GM12864 (cell line): ENCODE results near the gene ETFB.
A peak's percentile ranks its signal among the peaks of the same experiment; 100 is the strongest.

Experiments
- DNase-seq: peaks from one replicate; pipeline ENCODE4 v3.0.0-alpha.2; 2011; ENCODE audit warnings: low read depth
- H3K4me3 ChIP-seq: 2 replicates; pipeline ENCODE4 v1.5.1; 2011; ENCODE audit warnings: mild to moderate bottlenecking, low read depth, low read length, control low read depth
- TF ChIP-seq, protein P1 (sequence below): IDR thresholded peaks from 2 replicates; pipeline ENCODE4 v1.5.1; 2011; ENCODE audit warnings: low read depth, mild to moderate bottlenecking, moderate library complexity, low read length, control low read depth, inconsistent platforms; ENCODE audit errors: missing control alignments

Gene ETFB

DNA sequence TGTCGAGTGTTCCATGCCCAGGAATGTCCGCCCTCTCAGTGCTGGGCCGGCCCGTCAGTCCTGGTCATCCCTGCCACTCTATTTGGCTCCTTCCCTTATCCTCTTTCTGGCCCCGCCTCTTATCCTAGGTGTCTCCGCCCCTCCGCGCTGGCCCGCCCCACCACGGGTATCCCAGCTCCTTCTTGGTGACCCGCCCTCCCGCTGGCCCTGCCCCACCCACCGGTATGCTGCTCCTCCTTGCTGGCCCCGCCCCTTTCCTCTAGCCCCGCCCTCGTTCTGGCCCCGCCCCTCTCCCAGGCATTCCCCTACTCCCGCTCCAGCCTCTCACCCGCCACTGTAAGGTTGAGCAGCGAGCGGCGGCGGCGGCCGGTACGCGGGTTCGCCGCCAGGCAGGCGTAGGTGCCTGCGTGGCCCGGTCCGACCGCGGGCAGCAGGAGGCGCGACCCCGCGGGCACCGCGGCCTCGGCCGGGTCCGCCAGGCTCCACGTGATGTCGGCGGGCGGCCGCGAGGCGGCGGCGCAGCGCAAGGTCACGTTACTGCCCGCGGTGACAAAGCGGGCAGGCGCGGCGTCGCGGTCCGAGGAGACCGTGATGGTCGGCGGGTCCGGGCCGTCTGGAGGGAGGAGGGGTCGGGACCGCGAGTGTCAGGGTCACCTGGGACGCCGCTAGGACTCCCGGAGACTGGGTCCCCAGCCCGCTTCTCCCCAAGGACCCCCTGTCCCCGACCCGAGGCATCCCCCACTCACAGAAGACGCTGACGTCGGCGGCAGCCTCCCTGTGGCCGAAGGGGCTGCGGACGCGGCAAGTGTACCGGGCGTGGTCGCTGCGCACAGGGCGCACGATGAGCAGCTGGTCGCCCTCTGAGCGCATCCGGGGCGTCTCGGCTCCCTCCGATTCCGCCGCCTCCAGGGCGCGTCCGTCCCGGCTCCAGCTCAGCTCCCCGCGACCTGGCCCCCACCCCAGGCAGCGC, 26.2 kb downstream of the ETFB start:
- H3K4me3 ChIP-seq: peak overlapping the region; percentile 77
- TF ChIP-seq, protein P1, sequence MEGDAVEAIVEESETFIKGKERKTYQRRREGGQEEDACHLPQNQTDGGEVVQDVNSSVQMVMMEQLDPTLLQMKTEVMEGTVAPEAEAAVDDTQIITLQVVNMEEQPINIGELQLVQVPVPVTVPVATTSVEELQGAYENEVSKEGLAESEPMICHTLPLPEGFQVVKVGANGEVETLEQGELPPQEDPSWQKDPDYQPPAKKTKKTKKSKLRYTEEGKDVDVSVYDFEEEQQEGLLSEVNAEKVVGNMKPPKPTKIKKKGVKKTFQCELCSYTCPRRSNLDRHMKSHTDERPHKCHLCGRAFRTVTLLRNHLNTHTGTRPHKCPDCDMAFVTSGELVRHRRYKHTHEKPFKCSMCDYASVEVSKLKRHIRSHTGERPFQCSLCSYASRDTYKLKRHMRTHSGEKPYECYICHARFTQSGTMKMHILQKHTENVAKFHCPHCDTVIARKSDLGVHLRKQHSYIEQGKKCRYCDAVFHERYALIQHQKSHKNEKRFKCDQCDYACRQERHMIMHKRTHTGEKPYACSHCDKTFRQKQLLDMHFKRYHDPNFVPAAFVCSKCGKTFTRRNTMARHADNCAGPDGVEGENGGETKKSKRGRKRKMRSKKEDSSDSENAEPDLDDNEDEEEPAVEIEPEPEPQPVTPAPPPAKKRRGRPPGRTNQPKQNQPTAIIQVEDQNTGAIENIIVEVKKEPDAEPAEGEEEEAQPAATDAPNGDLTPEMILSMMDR: peak; percentile 38
- DNase-seq: peak; percentile 81

DNA sequence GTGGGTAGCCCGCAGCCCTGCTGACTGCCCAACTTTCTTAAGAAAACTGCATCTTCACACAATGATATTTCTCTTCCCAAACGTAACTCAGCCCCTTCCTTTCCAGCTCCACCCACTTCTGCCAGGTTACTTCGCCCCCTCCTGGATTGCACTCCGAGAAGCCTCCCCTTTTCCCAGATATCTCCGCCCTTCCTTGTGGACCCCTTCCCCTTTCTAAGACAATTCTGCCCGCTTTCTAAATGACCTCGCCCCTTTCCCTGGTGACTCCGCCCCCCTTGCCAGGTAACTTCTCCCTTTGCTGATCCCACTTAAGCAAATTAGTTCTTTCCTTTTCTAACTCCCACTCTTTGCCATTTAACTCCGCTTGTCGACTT, 26.9 kb downstream of the ETFB start:
- TF ChIP-seq, protein P1: no peak
- DNase-seq: no peak
- H3K4me3 ChIP-seq: peak overlapping the region; percentile 77

DNA sequence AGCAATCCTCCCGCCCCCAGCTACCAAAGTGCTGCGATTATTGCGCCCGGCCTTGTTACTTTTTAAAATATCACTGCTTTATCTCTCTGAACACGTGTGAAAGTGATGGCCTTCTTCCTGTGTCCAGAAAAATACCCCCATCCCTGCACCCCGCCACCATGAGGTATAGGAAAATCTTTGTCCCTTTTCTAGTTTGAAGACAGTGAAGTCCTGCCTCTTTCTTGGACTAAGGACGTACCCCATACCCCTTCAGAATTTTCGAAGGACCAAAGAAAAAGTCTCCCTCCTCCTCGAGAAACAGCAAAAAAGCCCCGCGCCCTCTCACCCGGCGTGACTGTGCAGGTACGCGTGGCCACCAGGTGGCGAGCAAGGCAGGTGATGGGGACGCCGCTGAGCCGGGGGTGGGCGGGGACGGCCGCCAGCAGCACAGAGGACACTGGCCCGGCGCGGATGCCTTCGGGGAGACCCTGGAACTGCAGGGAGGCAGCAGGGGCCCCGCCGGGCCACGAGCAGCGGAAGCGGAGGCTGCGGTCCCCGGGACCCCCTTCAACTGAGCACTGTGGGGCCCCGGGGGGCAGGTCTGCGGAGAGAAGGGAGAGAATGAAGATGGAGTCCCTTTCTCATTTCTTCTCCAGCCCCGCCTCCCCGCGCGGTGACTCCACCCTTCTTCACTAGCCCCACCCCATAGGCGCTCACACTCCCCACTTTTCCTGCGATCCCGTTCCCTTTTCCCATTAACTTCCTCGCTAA, 27.4 kb downstream of the ETFB start:
- TF ChIP-seq, protein P1: peak; percentile 80
- peak overlapping the region; percentile 77 for H3K4me3 ChIP-seq
- no peak for DNase-seq

DNA sequence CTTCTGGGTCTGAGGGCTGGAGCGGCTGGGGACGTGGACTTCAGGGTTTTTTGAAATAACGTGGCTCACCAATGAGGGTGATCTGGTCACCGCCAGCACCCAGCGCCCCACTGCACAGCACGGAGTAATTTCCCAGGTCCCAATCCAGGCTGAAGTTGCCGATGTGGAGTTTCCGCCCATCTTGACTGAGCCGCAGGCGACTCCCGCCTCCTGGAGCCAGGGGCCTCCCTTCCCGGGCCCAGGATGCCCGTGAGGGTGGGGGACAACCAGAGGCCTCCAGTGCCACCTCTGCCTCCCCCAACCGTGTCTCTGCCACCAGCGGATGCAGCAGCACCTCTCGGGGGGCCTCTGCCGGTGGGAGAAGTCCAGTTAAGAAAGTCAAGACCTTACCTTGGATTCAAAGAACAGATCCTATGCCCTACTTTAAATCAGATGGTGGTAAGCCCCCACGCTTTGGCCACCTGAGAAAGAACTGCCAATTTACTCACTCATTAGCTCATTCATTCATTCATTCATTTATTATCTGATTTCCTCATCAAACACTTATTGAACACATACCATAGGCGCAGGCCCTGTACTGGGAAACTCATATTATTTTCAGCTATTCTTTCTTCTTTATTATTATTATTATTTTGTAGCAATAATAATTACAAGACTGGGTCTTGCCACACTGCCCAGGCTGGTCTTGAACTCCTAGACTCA, 28.2 kb downstream of the ETFB start:
- no peak overlapping the region for H3K4me3 ChIP-seq
- no peak for DNase-seq
- TF ChIP-seq, protein P1: no peak

DNA sequence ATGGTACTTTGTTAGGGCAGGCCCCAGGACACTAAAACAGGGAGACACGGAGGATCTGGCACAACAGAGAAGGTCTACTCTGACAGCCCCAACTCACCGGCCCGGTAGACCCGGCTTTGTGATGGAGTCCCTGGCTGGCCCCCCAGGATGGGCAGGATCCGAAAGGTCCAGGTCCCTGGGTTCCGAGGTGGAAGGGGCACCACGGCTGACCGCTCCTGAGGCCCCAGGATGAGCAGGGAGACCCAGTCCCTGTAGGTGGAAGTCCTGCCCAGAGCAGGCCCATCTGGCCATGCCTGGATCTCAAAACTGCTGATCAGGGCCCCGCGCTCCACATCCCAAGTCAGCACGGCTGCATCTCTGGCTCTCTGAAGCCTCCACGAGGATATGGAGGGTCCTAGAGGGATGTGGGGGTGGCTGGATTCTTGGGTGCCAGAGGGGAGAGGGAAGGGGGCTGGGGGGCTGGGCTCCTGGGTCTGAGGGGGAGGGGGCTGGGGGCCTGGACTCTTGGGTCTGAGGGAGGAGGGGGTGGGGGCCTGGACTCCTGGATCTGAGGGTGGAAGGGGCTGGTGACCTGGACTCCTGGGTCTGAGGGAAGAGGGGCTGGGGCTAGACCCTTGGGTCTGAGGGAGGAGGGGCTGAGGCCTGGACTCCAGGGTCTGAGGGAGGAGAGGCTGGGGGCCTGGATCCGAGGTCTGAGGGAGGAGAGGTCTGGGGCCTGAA, 28.9 kb downstream of the ETFB start:
- TF ChIP-seq, protein P1: no peak
- H3K4me3 ChIP-seq: no peak overlapping the region
- DNase-seq: no peak

DNA sequence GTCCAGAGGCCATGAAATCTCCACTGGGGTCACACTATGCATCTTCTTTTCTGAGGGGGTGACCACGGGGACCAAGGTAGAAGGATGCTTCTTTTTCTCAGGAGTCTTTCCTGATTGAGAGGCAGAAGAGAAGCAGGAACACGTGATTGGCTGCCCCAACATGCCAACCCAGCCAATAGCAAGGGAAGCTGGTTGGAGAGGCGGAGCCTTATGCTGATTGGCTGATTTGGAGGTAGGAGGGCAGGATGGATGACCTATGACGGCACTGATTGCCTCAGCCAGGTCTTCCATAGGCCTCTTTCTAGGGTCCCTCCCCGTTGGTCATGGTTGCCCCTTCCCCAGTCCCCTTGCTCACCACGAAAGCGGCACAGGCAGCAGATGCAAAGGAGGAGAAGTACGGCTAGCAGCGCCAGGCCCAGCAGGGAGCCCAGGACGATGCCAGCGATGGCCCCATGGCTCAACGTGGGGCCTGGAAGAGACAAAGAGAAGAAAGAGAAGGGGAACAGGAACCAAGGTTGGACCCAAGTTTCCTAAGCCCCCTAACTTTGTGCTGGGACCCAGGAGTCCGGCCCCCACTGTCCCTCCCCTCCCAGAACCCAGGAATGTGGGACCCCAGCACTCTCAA, 32.2 kb downstream of the ETFB start:
- TF ChIP-seq, protein P1: no peak
- H3K4me3 ChIP-seq: no peak overlapping the region
- no peak for DNase-seq
